ENCODE measurements around the gene MEGF6.

MEGF6 gene

DNA sequence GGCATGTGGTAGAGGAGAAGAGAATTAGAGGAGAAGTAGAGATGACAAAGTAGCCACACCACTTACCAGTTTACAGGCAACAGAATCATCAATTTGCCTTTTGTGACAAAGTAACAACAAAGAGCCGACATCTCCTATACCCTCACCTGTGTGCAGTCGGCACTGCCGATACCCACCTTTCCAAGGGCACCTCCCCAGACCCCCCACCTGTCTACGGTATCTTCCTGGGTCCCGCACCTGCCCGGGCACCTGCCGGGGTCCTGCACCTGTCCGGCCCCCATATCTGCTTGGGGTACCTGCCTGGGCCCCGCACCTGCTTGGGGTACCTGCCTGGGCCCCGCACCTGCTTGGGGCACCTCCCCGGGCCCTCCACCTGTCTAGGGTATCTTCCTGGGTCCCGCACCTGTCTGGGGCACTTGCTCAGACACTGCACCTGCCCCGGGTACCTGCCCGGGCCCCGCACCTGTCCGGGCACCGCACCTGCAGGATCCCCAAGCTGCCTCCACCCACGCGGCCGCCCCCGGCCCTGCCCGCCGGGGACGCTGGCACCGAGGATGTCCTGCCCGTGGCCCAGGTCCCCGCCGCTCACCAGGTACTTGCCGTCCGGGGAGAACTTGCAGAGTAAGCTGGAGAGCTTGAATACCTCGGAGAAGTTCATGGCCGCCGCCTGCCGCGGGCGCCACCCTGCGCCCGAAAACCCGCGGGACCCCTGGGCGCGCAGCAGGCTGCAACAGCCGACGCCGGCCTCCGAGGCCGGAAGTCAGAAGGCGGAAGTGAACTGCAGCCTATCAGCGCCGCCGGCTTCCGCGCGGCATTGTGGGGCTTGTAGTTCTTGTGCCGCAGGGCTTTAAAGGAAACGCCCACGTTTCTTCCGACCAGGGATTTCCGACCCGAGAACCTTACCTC lies 38.3 kb upstream of the MEGF6 start, which contains the start of gene WRAP73:
TSS of gene WRAP73 (minus strand) at position 762 of the 906 bp plus-strand sequence. CDS start at position 658, 104 bp downstream.
- Mint-ChIP-seq H3K27ac (peak within 1 kb of the TSS; percentile 84), H3K4me3 (peak within 1 kb of the TSS; percentile 86), H3K36me3 (peaks cover 3% of the 10 kb centered on the region), H3K4me1 (peaks cover 29% of the 10 kb centered on the region), H3K27me3 (peaks cover 17% of the 10 kb centered on the region), H3K9me3 (no peaks in the 10 kb centered on the region)

DNA sequence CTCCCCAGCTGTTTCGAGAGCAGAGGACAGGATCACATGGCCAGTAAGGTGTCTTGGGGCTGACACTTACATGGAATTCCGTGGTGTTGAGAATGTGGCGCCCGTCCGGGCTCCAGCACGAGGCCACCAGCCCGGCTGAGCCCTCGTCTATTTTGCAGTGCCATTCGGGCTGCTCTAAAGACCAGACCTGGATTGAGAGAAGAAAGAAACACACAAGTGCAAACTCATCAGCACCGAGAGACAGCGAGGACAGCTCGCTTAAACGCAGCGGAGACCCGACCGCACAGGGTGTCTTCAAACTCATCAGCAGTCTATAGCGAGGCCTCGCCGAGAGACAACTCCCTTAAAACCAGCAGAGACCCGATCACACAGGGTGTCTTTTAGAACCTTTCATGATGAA lies 35.3 kb upstream of the MEGF6 start:
- H3K27me3 Mint-ChIP-seq, result peaks cover 6% of the 10 kb centered on the region
- no peak overlapping the region for H3K4me3 Mint-ChIP-seq
- no peaks in the 10 kb centered on the region for H3K9me3 Mint-ChIP-seq
- peaks cover 29% of the 10 kb centered on the region for H3K4me1 Mint-ChIP-seq
- H3K27ac Mint-ChIP-seq, result no peak overlapping the region
- peaks cover 8% of the 10 kb centered on the region for H3K36me3 Mint-ChIP-seq

DNA sequence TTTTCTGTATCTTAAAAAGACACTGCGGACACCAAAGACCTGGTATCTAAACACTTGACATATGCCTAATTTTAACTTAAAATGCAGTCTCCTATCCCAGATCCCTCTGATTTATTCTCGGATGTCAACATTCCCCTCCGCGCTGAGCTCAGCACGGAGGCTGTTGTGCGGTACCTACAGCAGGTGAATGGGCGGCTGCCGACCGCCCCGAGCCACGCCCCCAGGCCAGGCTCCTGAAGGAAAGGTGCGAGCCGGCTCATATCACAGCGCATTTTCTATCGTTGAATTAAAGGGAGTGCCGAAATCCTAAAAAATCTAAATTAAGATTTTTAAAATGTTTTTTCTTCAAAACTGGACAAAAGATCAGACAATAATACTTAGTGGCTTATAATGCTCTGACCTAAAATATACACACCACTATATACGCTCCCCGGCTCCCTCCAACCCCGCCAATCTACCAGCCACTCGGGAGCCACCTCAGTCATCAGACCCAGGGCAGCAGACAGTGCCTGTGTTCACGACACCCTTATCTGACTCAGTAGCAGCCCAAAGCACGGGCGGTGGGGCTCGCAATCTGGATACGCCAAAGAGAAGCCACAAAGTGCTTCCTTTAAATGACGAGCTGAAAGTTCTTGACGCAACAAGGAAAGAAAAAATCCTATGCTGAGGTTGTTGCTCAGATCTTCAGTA lies 34.5 kb upstream of the MEGF6 start:
- Mint-ChIP-seq H3K27me3 (peaks cover 3% of the 10 kb centered on the region), H3K4me1 (peaks cover 26% of the 10 kb centered on the region), H3K27ac (no peak overlapping the region), H3K9me3 (no peaks in the 10 kb centered on the region), H3K4me3 (no peak overlapping the region), H3K36me3 (peaks cover 8% of the 10 kb centered on the region)

DNA sequence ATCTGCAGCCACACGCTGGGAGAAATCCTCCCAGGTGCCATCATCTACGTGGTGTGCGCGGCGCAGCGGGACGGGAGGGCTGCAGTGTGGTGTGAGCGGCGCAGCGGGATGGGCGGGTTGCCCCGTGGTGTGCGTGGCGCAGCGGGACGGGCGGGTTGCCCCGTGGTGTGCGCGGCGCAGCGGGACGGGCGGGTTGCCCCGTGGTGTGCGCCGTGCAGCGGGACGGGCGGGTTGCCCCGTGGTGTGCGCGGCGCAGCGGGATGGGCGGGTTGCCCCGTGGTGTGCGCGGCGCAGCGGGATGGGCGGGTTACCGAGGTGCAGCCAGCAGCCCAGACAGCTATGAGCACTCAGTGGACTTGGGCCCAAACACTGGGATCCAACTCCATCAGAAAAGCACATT lies 33.9 kb upstream of the MEGF6 start:
- Mint-ChIP-seq H3K4me1 (peaks cover 22% of the 10 kb centered on the region), H3K36me3 (peaks cover 8% of the 10 kb centered on the region), H3K9me3 (no peaks in the 10 kb centered on the region), H3K27ac (no peak overlapping the region), H3K4me3 (no peak overlapping the region), H3K27me3 (peaks cover 1% of the 10 kb centered on the region)

DNA sequence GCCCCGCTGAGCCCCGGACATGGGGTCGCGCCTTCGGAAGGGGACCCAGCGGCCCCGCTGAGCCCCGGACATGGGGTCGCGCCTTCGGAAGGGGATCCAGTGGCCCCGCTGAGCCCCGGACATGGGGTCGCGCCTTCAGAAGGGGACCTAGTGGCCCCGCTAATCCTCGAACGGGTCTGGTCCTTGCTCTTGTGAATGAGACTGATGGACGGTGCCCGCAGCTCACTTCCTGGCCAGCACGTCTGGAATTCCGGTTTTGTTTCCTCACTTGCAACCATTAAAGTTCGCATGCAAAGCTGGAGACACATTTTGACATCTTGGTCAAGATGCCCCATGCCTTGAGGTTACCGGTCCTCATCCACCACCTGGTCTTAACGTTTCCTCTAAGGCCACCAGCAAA lies 33.0 kb upstream of the MEGF6 start:
- no peak overlapping the region for H3K27ac Mint-ChIP-seq
- peaks cover 8% of the 10 kb centered on the region for H3K36me3 Mint-ChIP-seq
- no peaks in the 10 kb centered on the region for H3K9me3 Mint-ChIP-seq
- peaks cover 18% of the 10 kb centered on the region for H3K4me1 Mint-ChIP-seq
- H3K4me3 Mint-ChIP-seq, result no peak overlapping the region
- no peaks in the 10 kb centered on the region for H3K27me3 Mint-ChIP-seq

DNA sequence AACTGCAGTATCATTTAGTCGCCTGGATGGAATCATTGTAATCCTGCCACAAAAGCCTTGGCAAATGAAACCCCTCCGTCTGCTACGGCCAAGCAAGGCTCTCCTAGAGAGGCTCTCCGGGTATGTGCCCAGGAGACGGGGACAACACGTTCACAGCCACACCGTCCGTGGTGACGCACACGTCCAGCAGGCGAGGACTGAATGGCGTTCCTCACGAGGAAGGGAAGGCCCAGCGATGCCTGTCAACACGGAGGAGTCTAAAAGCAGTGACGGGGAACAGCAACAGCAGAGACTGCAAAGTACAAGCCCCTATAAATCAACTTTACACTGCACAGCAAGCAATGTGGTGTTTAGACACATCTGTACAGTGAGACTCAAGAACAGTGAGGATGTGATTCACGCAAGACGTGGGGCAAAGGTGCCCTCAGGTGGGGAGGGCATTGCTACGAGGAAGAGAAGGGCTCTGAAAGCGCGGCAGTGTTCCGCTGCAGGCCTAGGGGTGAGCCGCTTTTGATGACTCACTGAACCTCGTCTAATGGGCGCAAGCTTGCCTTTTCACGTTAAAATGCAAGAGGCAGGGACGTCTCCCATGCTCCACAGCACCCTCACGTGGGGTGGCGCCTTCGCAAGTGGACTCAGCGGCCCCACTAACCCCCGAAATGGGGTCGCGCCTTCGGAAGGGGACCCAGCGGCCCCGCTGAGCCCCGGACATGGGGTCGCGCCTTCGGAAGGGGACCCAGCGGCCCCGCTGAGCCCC lies 31.8 kb upstream of the MEGF6 start:
- Mint-ChIP-seq H3K4me3 (no peak overlapping the region), H3K4me1 (peaks cover 6% of the 10 kb centered on the region), H3K36me3 (peaks cover 9% of the 10 kb centered on the region), H3K27ac (no peak overlapping the region), H3K27me3 (no peaks in the 10 kb centered on the region), H3K9me3 (no peaks in the 10 kb centered on the region)

DNA sequence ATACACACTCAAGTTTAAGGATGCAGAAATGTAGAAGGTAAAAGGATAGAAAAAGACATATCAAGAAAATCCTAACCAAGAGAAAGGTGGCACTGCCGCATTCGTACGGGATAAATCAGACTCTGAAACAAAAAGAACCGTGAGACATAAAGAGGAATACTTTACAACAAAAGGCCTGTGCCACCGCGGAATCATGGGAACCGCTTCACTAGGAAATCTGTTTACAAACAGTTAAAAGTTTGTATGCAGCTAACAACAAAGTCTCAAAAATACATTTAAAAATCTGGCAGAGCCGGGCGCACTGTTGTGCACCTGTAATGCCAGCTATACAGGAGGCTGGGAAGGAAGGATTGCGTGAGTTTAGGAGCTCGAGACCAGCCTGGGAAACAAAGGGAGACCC lies 30.5 kb upstream of the MEGF6 start:
- Mint-ChIP-seq H3K4me3 (no peak overlapping the region), H3K27ac (no peak overlapping the region), H3K27me3 (no peaks in the 10 kb centered on the region), H3K4me1 (no peaks in the 10 kb centered on the region), H3K9me3 (no peaks in the 10 kb centered on the region), H3K36me3 (peaks cover 11% of the 10 kb centered on the region)

DNA sequence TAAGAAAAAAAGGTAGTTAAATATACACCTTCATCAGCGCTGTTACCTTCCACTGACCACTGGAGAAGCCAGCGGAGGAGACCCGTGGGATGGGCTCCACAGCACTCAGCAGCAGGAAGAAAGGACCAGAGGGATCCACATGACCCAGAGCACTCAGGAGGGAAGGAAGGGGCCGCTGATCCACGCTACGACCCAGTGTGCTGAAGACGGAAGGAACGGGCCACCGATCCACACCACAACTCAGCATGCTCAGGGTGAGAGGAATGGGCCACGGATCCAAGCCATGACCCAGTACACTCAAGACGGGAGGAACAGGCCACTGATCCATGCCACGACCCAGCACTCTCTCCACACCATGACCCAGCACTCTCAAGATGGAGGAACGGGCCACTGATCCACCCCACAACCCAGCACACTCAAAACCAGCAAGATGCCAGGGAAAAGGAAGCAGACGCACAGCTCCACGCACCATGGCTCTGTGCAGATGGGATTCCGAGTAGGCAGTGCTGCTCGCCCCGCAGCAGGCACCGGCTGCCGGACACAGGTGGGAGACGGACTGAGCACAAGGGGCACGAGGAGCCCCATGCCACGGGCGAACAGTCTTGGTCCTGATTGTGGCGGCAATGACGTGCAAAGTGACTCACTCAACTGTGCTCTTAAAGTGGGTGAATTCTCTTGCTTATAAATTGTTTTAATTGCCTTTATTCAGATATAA lies 29.9 kb upstream of the MEGF6 start:
- H3K9me3 Mint-ChIP-seq, result no peaks in the 10 kb centered on the region
- no peak overlapping the region for H3K27ac Mint-ChIP-seq
- H3K27me3 Mint-ChIP-seq, result no peaks in the 10 kb centered on the region
- no peak overlapping the region for H3K4me3 Mint-ChIP-seq
- H3K4me1 Mint-ChIP-seq, result no peaks in the 10 kb centered on the region
- peaks cover 12% of the 10 kb centered on the region for H3K36me3 Mint-ChIP-seq

DNA sequence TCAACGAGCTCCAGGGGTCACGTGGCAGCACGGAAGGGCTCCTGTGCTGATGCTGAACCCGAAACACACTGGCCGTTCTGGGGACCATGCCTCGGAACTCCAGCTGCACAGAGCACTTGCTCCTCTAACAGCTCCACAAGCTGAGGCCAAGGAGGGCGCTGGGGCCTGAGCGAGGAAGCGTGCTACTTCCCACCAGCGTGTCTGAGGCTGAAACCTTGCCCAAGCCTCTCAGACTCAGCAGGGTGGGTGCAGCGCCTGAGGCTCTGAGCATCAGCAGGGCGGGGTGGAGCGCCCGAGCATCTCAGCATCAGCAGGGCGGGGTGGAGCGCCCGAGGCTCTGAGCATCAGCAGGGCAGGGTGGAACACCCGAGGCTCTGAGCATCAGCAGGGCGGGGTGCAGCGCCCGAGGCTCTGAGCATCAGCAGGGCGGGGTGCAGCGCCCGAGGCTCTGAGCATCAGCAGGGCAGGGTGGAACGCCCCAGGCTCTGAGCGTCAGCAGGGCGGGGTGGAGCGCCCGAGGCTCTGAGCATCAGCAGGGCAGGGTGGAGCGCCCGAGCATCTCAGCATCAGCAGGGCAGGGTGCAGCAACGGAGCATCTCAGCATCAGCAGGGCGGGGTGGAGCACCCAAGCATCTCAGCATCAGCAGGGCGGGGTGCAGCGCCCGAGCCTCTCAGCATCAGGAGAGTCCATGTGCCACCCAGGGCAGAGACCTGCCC lies 29.0 kb upstream of the MEGF6 start:
- Mint-ChIP-seq H3K27ac (no peak overlapping the region), H3K9me3 (no peaks in the 10 kb centered on the region), H3K27me3 (no peaks in the 10 kb centered on the region), H3K4me1 (no peaks in the 10 kb centered on the region), H3K4me3 (no peak overlapping the region), H3K36me3 (peaks cover 10% of the 10 kb centered on the region)

DNA sequence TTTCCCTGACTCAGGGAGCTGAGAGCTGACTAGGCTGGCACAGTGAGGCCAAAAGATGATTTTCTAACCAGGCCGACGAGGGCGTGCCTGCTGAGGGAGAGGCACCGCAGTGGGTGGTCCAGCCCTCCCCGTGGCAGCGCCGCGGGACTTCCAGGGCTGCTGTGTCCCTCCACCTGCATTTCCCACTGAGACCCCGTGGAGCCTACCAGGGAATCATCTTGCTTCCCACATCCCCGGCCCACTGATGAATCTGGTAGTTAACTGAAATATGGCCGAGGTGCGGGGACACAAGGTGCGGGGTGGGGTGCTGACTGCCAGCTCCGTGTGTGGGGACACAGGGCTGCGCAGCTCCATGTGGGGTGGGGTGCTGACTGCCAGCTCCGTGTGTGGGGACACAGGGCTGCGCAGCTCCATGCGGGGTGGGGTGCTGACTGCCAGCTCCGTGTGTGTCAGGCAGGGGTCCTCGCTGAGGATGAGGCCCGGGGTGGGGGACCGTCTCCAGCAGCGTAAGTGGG lies 28.1 kb upstream of the MEGF6 start:
- Mint-ChIP-seq H3K4me1 (no peaks in the 10 kb centered on the region), H3K4me3 (no peak overlapping the region), H3K36me3 (peaks cover 10% of the 10 kb centered on the region), H3K27ac (no peak overlapping the region), H3K9me3 (no peaks in the 10 kb centered on the region), H3K27me3 (no peaks in the 10 kb centered on the region)

DNA sequence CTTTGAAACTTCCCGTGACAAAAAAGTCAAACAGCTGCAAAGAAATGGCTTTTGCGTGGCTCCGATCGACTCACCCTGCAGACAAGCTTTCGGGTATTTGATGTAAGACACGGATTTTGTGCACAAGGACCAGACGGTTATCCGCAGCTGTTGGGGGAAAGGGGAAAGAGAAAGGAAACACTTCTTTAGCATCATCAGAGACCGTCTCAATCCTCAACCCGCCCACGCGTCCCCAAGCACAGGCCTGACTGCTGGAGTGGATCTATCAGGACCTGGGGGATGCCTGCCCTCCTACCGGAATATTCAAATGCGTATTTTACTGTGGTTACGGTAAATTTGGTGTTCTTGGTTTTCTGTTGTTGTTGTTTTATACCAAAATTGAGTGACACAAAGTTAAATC lies 27.4 kb upstream of the MEGF6 start:
- Mint-ChIP-seq H3K4me1 (no peaks in the 10 kb centered on the region), H3K4me3 (no peak overlapping the region), H3K36me3 (peaks cover 10% of the 10 kb centered on the region)

DNA sequence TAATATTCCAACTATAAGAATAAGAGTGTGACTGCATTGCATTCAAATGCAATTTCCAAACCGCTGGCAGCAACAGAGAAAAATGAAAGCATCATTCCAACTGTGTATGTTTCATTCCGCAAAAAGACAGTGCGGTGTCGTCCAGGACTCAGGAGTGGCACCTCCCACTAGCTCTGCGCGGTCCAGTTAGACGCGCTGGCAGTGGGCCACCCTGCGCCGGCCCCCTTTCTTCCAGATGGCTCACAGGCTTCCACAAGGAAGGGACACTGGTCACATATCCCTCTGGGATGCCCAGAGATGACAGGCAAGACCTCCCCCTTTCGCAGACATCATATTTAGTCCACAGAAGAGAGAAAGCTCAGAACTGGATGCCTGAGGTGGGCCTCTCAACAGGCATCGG lies 26.7 kb upstream of the MEGF6 start:
- H3K27ac Mint-ChIP-seq, result no peak overlapping the region
- no peak overlapping the region for H3K4me3 Mint-ChIP-seq
- no peaks in the 10 kb centered on the region for H3K27me3 Mint-ChIP-seq
- H3K9me3 Mint-ChIP-seq, result no peaks in the 10 kb centered on the region
- no peaks in the 10 kb centered on the region for H3K4me1 Mint-ChIP-seq
- peaks cover 10% of the 10 kb centered on the region for H3K36me3 Mint-ChIP-seq

More for the DNA sequence above, 27.4 kb upstream of the MEGF6 start:
- H3K9me3 Mint-ChIP-seq, result no peaks in the 10 kb centered on the region
- no peak overlapping the region for H3K27ac Mint-ChIP-seq
- H3K27me3 Mint-ChIP-seq, result no peaks in the 10 kb centered on the region

DNA sequence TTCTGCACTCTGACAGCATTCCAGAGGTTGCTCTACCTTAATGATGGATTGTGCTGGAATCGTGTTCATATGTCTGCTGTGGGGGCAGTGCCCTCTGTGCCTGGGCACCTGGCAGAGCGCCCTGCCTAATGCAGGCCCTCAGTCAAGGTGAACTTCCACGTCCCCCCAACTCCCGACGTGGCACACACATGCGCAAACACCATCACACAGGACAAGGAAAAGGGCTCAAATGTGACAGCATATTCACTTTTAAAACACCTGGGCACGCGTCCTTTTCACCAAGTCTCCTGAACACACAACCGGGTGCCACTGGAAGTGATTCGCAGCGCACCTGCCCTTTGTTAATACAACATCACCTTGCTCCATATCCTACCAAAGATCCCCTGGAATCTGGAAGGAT lies 25.2 kb upstream of the MEGF6 start:
- Mint-ChIP-seq H3K27me3 (no peaks in the 10 kb centered on the region), H3K36me3 (peaks cover 7% of the 10 kb centered on the region), H3K27ac (peak overlapping the region; percentile 81), H3K4me3 (no peak overlapping the region), H3K4me1 (no peaks in the 10 kb centered on the region), H3K9me3 (no peaks in the 10 kb centered on the region)

DNA sequence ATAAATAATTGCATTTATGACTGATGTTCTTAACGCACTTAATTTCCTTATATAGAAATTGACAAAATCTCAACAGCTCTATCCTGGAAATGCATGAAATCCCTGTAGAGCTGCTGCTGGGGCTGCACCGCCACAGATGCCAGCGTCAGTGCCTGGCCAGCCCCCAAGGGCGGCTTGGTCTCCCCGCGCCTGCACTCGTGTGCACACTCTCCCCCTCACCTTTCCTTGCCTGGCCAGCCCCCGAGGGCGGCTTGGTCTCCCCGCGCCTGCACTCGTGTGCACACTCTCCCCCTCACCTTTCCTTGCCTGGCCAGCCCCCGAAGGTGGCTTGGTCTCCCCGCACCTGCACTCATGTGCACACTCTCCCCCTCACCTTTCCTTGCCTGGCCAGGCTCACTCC lies 24.8 kb upstream of the MEGF6 start:
- Mint-ChIP-seq H3K4me3 (no peak overlapping the region), H3K27me3 (no peaks in the 10 kb centered on the region), H3K27ac (no peak overlapping the region), H3K36me3 (peaks cover 7% of the 10 kb centered on the region), H3K9me3 (no peaks in the 10 kb centered on the region), H3K4me1 (no peaks in the 10 kb centered on the region)
